HEK293T (cell line): Measurements from ENCODE around the gene MTX1.

Experiments used
- BHLHE40 ChIP-seq: fragments of 450-650 bp; IDR thresholded peaks from 2 replicates; pipeline ENCODE4 v1.6.1; 2016; ENCODE audit warnings: mild to moderate bottlenecking, moderate library complexity, borderline replicate concordance
- ELF4 ChIP-seq: fragments of 450-650 bp; IDR thresholded peaks from 2 replicates; pipeline ENCODE4 v1.6.1; 2017; ENCODE audit warnings: antibody characterized with exemption
- FOXM1 ChIP-seq: fragments of 450-650 bp; IDR thresholded peaks from 2 replicates; pipeline ENCODE4 v1.6.1; 2017; ENCODE audit warnings: mild to moderate bottlenecking, borderline replicate concordance
- SP1 ChIP-seq: fragments of 450-650 bp; IDR thresholded peaks from 2 replicates; pipeline ENCODE4 v1.6.1; 2017
- SUZ12 ChIP-seq: fragments of 450-650 bp; IDR thresholded peaks from 2 replicates; pipeline ENCODE4 v1.6.1; 2016; ENCODE audit warnings: mild to moderate bottlenecking

- TF ChIP-seq SUZ12 (no peak), BHLHE40 (no peak), SP1 (no peak), ELF4 (peak; percentile 47; the same call in 1 of the 2 replicates), FOXM1 (no peak)
These were observed 10.5 kb downstream of the MTX1 start for GRCh38 chr1:155218854-155219591.
